Lower leg skin (tissue), 4 donors: ENCODE data around the gene HSPA5. TPM values are rescaled to one million over a fixed set of nuclear protein-coding genes. Genes with fewer than 3 reads are reported as not detected.
"Not testable (repeated sequence)": the region's sequence is repeated elsewhere in the genome, so short reads cannot be mapped to it uniquely, and the experiment has no call there.

ENCODE experiments used
- DNase-seq, 2 donors: peaks; one replicate each; pipeline ENCODE4 v3.0.0-alpha.2; 2019; ENCODE audit warnings: low spot score in 2 of 2
- H3K4me3 ChIP-seq: fragments of 200-600 bp; sonication (generic); 2 replicates; pipeline ENCODE4 v1.5.1; 2017; ENCODE audit warnings: mild to moderate bottlenecking, low read depth; ENCODE audit not compliant: poor library complexity, severe bottlenecking
- POLR2A ChIP-seq, 2 donors: fragments of 450-650 bp; IDR thresholded peaks; one replicate each; pipeline ENCODE4 v1.6.1; 2016 to 2017; ENCODE audit warnings: antibody characterized with exemption in 2 of 2, mild to moderate bottlenecking in 1 of 2, moderate library complexity in 1 of 2
- WGBS, 2 donors: methylation state at CpG; one replicate each; pipeline ENCODE4 v1.1.5; 2018; 5-methylcytosine and 5-hydroxymethylcytosine counted together
- intact Hi-C: fragments of 100-400 bp; cut with DNase I; formaldehyde crosslinking; loops from one replicate; pipeline ENCODE4 v1.15.0; 2023; ENCODE audit warnings: low total_unique reads
- total RNA-seq, 4 donors: library from RNA; depleted of rRNA; stranded (reverse); fragments of >200 nt; gene quantifications; one replicate each; pipeline ENCODE4 v1.1.0, GENCODE V29; 2016
- TF ChIP-seq, protein P1 (sequence below), 3 donors: fragments of 450-650 bp; IDR thresholded peaks; one replicate each; pipeline ENCODE4 v1.5.1; 2016; ENCODE audit warnings: antibody characterized with exemption in 3 of 3, mild to moderate bottlenecking in 3 of 3, moderate library complexity in 2 of 3

Gene HSPA5
- total RNA-seq, 4 donors from 2014 or later = 55.9 to 72.3 (median 65.7) TPM

DNA sequence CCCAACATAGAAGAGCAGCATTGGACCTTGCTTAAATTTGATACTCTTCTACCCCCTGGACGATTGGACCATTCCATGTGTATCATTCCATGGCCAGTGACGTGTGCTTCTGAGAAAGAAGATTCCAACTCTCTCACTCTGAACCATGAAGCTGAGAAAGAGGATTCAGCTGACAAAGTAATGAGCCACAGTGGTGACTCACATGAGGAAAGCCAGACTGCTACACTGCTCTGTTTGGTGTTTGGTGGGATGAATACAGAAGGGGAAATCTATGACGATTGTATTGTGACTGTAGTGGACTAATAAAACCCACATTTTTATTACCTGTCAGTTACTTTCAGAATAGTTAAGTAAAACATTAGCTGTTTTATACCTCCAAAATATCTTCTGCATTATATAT is 7.5 kb downstream of the HSPA5 start:
- intact Hi-C loops = no loop called here
- WGBS, 2 donors = 58 to 69% methylated on average over 3 of the region's 3 CpGs
- no peak for TF ChIP-seq POLR2A (IDR thresholded peaks at IDR 0.05)
- TF ChIP-seq, protein P1, sequence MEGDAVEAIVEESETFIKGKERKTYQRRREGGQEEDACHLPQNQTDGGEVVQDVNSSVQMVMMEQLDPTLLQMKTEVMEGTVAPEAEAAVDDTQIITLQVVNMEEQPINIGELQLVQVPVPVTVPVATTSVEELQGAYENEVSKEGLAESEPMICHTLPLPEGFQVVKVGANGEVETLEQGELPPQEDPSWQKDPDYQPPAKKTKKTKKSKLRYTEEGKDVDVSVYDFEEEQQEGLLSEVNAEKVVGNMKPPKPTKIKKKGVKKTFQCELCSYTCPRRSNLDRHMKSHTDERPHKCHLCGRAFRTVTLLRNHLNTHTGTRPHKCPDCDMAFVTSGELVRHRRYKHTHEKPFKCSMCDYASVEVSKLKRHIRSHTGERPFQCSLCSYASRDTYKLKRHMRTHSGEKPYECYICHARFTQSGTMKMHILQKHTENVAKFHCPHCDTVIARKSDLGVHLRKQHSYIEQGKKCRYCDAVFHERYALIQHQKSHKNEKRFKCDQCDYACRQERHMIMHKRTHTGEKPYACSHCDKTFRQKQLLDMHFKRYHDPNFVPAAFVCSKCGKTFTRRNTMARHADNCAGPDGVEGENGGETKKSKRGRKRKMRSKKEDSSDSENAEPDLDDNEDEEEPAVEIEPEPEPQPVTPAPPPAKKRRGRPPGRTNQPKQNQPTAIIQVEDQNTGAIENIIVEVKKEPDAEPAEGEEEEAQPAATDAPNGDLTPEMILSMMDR (IDR thresholded peaks at IDR 0.05) = no peak
- no peak overlapping the region for H3K4me3 ChIP-seq
- DNase-seq = no peak

DNA sequence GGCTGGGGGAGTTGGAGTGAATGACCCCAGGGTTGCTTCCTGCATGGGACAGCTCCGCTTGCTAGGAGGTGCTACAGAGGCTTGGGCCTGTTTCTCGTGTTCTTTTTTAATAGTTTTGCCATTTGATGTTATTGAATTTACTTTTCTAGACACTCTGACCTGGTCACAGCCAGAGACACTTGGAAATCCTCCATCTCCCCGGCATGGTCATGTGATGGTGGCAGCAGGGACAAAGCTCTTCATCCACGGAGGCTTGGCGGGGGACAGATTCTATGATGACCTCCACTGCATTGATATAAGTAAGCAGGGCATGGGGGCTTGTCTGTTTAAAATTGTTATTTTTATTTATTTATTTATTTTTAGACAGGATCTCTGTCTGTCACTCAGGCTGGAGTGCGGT is 13.4 kb downstream of the HSPA5 start:
- 94 to 98% methylated on average over 6 of the region's 6 CpGs for WGBS, 2 donors
- no peak overlapping the region for H3K4me3 ChIP-seq
- TF ChIP-seq, protein P1 (IDR thresholded peaks at IDR 0.05) = no peak
- no peak for TF ChIP-seq POLR2A (IDR thresholded peaks at IDR 0.05)
- DNase-seq = no peak
- intact Hi-C loops = no loop called here

DNA sequence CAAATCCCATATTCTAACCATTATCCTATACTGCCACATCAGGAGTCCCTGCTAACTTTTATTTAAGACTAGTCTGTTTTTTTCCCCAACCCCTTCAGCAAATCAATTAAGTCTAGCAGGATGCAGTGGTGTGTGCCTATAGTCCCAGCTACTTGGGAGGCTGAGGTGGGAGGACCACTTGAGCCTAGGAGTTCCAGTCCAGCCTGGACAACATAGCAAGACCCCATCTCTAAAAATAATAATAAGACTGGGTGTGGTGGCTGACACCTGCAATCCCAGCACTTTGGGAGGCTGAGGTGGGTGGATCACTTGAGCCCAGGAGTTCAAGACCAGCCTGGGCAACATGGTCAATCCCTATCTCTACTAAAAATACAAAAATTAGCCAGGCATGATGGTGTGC is 16.3 kb downstream of the HSPA5 start:
- H3K4me3 ChIP-seq, intact Hi-C loops, DNase-seq: not testable (repeated sequence)

DNA sequence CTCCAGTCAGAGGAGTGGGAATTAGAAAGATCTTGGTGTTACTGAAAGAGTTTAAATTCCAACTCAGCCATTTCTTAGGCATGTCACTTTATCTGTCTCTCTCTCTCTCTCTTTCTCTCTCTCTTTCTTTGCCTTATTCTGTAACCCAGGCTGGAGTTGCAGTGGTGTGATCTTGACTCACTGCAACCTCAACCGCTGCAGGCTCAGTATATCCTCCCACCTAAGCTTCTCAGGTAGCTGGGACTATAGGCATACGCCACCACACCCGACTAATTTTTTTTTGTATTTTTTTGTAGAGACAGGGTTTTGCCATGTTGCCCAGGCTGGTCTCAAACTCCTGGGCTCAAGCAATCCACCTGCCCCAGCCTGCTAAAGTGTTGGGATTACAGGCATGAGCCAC is 22.5 kb downstream of the HSPA5 start:
- no peak for DNase-seq
- 92 to 97% methylated on average over 3 of the region's 3 CpGs for WGBS, 2 donors
- H3K4me3 ChIP-seq = no peak overlapping the region
- intact Hi-C loops = no loop called here
- no peak for TF ChIP-seq POLR2A (IDR thresholded peaks at IDR 0.05)
- TF ChIP-seq, protein P1 (IDR thresholded peaks at IDR 0.05) = no peak

DNA sequence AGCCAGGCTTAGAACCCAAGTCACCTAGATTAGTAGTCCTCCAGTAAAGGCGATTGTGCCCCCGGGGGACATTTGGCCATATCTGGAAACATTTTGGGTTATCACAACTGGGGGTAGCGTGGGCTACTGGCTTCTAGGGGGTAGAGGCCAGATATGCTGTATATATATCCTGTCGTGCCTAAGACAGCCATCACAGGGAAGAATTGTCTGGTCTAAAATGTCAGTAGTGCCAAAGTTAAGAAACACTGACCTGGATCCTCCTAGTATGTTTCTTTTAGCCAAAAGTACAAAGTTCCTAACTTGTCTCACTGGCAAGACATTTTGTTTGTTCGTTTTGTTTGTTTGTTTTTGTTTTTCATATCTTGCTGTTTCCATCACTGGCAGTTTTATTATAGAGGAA is 27.0 kb downstream of the HSPA5 start:
- intact Hi-C loops = no loop called here
- no peak for DNase-seq
- H3K4me3 ChIP-seq = no peak overlapping the region
- TF ChIP-seq, protein P1 (IDR thresholded peaks at IDR 0.05) = no peak
- no peak for TF ChIP-seq POLR2A (IDR thresholded peaks at IDR 0.05)
- 84 to 90% methylated on average over 5 of the region's 5 CpGs for WGBS, 2 donors

DNA sequence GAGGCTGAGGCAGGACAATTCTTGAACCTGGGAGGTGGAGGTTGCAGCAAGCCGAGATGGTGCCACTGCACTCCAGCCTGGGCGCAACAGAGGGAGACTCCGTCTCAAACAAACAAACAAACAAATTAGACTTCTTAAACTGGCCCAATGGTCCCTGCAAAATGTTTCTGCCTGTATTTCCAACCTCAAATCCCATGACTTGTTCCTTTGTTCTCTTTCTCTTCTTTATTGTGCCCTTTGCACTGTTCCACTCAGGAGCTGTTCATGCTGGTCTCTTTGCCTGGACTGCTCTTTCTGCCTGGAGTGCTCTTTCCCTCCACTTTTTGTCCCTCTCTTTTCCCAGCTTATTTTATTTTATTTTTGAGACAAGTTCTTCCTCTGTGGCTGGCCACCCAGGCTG is 36.7 kb downstream of the HSPA5 start:
- 98 to 100% methylated on average over 3 of the region's 3 CpGs for WGBS, 2 donors
- TF ChIP-seq POLR2A (IDR thresholded peaks at IDR 0.05) = no peak
- TF ChIP-seq, protein P1 (IDR thresholded peaks at IDR 0.05) = no peak
- intact Hi-C loops = no loop called here
- DNase-seq = no peak
- no peak overlapping the region for H3K4me3 ChIP-seq
